CD14-positive monocyte (primary cell): ENCODE measurements around the gene RNF220. TPM values are rescaled to one million over a fixed set of nuclear protein-coding genes. Genes with fewer than 3 reads are reported as not detected.
A peak's percentile ranks its signal among the peaks of the same experiment; 100 is the strongest.

ENCODE experiments used
- DNase-seq, 3 donors: peaks; one replicate each; pipeline ENCODE4 v3.0.0-alpha.2; 2011 to 2022
- H2AFZ ChIP-seq: 2 replicates; pipeline ENCODE4 v1.6.0; 2012; ENCODE audit warnings: mild to moderate bottlenecking, low read depth, low read length, inconsistent platforms; ENCODE audit not compliant: insufficient read depth, poor library complexity, severe bottlenecking
- H3K27ac ChIP-seq, 2 donors: 1 replicate in 1 of 2; 2 replicates in 1 of 2; pipeline ENCODE4 v1.5.1; 2012 to 2013; ENCODE audit warnings: low read length in 2 of 2, control low read depth in 1 of 2, inconsistent platforms in 1 of 2, low read depth in 1 of 2, mild to moderate bottlenecking in 1 of 2
- H3K27me3 ChIP-seq, 2 donors: one replicate each; pipeline versions ENCODE4 v1.6.0 to v1.6.1; 2011 to 2013; ENCODE audit warnings: low read length in 2 of 2; ENCODE audit not compliant: control insufficient read depth in 2 of 2, insufficient read depth in 2 of 2
- H3K36me3 ChIP-seq, 2 donors: replicated peaks in 1 of 2; 1 replicate in 1 of 2; 2 replicates in 1 of 2; pipeline versions ENCODE4 v1.5.1 to v1.6.1; 2012 to 2013; ENCODE audit warnings: low read length in 2 of 2, control low read depth in 1 of 2, inconsistent platforms in 1 of 2, mild to moderate bottlenecking in 1 of 2; ENCODE audit not compliant: insufficient read depth in 2 of 2, control insufficient read depth in 1 of 2
- H3K4me1 ChIP-seq, 2 donors: 1 replicate in 1 of 2; 2 replicates in 1 of 2; pipeline versions ENCODE4 v1.5.1 to v1.6.1; 2012 to 2013; ENCODE audit warnings: low read length in 2 of 2, control low read depth in 1 of 2, inconsistent platforms in 1 of 2, mild to moderate bottlenecking in 1 of 2, moderate library complexity in 1 of 2; ENCODE audit not compliant: insufficient read depth in 2 of 2, control insufficient read depth in 1 of 2
- H3K4me2 ChIP-seq: replicated peaks from 2 replicates; pipeline ENCODE3; 2012; ENCODE audit warnings: low read length, moderate library complexity, mild to moderate bottlenecking; ENCODE audit not compliant: poor library complexity, severe bottlenecking; ENCODE audit errors: extremely low read depth
- H3K4me3 ChIP-seq, 3 experiments: fragments of 200-600 bp in 1 of 3; sonication (generic) in 1 of 3; replicated peaks in 1 of 3; 1 replicate in 2 of 3; 2 replicates in 1 of 3; pipeline ENCODE4 v1.5.1; 2011 to 2013; ENCODE audit warnings: low read length in 3 of 3, mild to moderate bottlenecking in 3 of 3, control low read depth in 2 of 3, low read depth in 2 of 3, inconsistent platforms in 1 of 3, moderate library complexity in 1 of 3
- H3K79me2 ChIP-seq: 2 replicates; pipeline ENCODE4 v1.6.0; 2012; ENCODE audit warnings: mild to moderate bottlenecking, control low read depth, inconsistent platforms, low read length, moderate library complexity; ENCODE audit not compliant: insufficient read depth
- H3K9ac ChIP-seq: 2 replicates; pipeline ENCODE4 v1.6.0; 2017; ENCODE audit warnings: low read length, mild to moderate bottlenecking; ENCODE audit not compliant: insufficient read depth, poor library complexity, severe bottlenecking
- H3K9me3 ChIP-seq, 2 donors: replicated peaks in 1 of 2; 1 replicate in 1 of 2; 2 replicates in 1 of 2; pipeline versions ENCODE4 v1.5.1 to v1.6.1; 2012 to 2013; ENCODE audit warnings: low read length in 2 of 2, control low read depth in 1 of 2; ENCODE audit not compliant: control insufficient read depth in 1 of 2, insufficient read depth in 1 of 2
- H4K20me1 ChIP-seq: 2 replicates; pipeline ENCODE4 v1.6.0; 2012; ENCODE audit warnings: mild to moderate bottlenecking, low read length, control low read depth, moderate library complexity; ENCODE audit not compliant: insufficient read depth
- H3K27ac Mint-ChIP-seq, 7 donors: one replicate each; pipeline ENCODE4 v1.8.0; 2020; ENCODE audit warnings: mild to moderate bottlenecking in 7 of 7, mixed read lengths in 7 of 7, moderate library complexity in 6 of 7, inconsistent platforms in 2 of 7
- H3K27me3 Mint-ChIP-seq, 3 donors: one replicate each; pipeline ENCODE4 v1.8.0; 2021 to 2022; ENCODE audit warnings: low read depth in 3 of 3, mild to moderate bottlenecking in 3 of 3, mixed read lengths in 3 of 3, moderate library complexity in 3 of 3, inconsistent platforms in 1 of 3
- H3K36me3 Mint-ChIP-seq, 2 donors: one replicate each; pipeline ENCODE4 v1.8.0; 2020; ENCODE audit warnings: mixed read lengths in 2 of 2, inconsistent platforms in 1 of 2, mild to moderate bottlenecking in 1 of 2
- H3K4me1 Mint-ChIP-seq: one replicate; pipeline ENCODE4 v1.8.0; 2020; ENCODE audit warnings: mild to moderate bottlenecking, mixed read lengths
- H3K4me3 Mint-ChIP-seq, 2 donors: one replicate each; pipeline ENCODE4 v1.8.0; 2020; ENCODE audit warnings: mild to moderate bottlenecking in 2 of 2, mixed read lengths in 2 of 2, moderate library complexity in 1 of 2
- H3K9me3 Mint-ChIP-seq, 7 donors: one replicate each; pipeline ENCODE4 v1.8.0; 2020 to 2022; ENCODE audit warnings: mixed read lengths in 7 of 7, mild to moderate bottlenecking in 6 of 7, moderate library complexity in 6 of 7, inconsistent platforms in 2 of 7
- CTCF ChIP-seq: fragments of 200-600 bp; IDR thresholded peaks from one replicate; pipeline ENCODE4 v1.8.0; 2022; ENCODE audit warnings: antibody characterized with exemption, mild to moderate bottlenecking
- WGBS: methylation state at CpG from one replicate; pipeline ENCODE4 v1.1.5; 2013; ENCODE audit warnings: missing lambda C conversion rate; ENCODE audit not compliant: insufficient coverage; 5-methylcytosine and 5-hydroxymethylcytosine counted together
- intact Hi-C, 2 donors: fragments of 100-400 bp; cut with micrococcal nuclease; formaldehyde crosslinking; loops; one replicate each; pipeline versions ENCODE4 v1.15.0 to v1.15.1; 2023
- polyA plus RNA-seq, 3 donors: library from polyadenylated mRNA; depleted of rRNA in 1 of 3; unstranded in 2 of 3; stranded (reverse) in 1 of 3; fragments of 300-500 nt in 2 of 3; fragments of >200 nt in 1 of 3; fragmentation: Illumina TruSeq in 2 of 3; gene quantifications; 1 replicate in 2 of 3; 2 replicates in 1 of 3; pipeline ENCODE4 v1.2.3, GENCODE V29; 2012 to 2021

Gene RNF220
- polyA plus RNA-seq, 3 donors = 39.4 to 133 (median 49.4) TPM

- under 1% methylated on average over 34 of the region's 46 CpGs for WGBS
- H3K9me3 ChIP-seq = peaks cover 0 to 9% of the 10 kb centered on the region in 2 donors
- H3K4me1 Mint-ChIP-seq = peaks cover 25% of the 10 kb centered on the region
- H3K79me2 ChIP-seq = no peaks in the 10 kb centered on the region
- H3K27ac ChIP-seq = no peak overlapping the region
- no peak for TF ChIP-seq CTCF
- H3K27ac Mint-ChIP-seq = peak overlapping the region in 3 of 7 donors; percentile 12 to 75 (median 37)
- intact Hi-C loops = no loop called here
- peaks cover 0 to 3% (median 0%) of the 10 kb centered on the region in 7 donors for H3K9me3 Mint-ChIP-seq
- peak overlapping the region; percentile 88 to 97 for H3K4me3 Mint-ChIP-seq
- H2AFZ ChIP-seq = peak overlapping the region; percentile 82
- H3K36me3 ChIP-seq = no peaks in the 10 kb centered on the region
- peaks cover 15 to 17% of the 10 kb centered on the region in 2 donors for H3K4me1 ChIP-seq
- H3K27me3 ChIP-seq = peaks cover 29 to 45% of the 10 kb centered on the region in 2 donors
- DNase-seq = no peak
- peaks cover 2 to 5% of the 10 kb centered on the region in 2 donors for H3K36me3 Mint-ChIP-seq
- H3K9ac ChIP-seq = peak overlapping the region; percentile 41
- H3K4me3 ChIP-seq = peak overlapping the region; percentile 28 to 77 (median 37)
- H3K4me2 ChIP-seq = peak overlapping the region; percentile 91
- peaks cover 28 to 34% (median 31%) of the 10 kb centered on the region in 3 donors for H3K27me3 Mint-ChIP-seq
- H4K20me1 ChIP-seq = no peaks in the 10 kb centered on the region
Observed at GRCh38 chr1:44418022-44418673, 13.1 kb downstream of the RNF220 start.

- Histone ChIP-seq H3K4me1 (peaks cover 33 to 35% of the 10 kb centered on the region in 2 donors), H3K27ac (no peak overlapping the region), H3K79me2 (no peaks in the 10 kb centered on the region), H3K9me3 (peaks cover 0 to under 1% of the 10 kb centered on the region in 2 donors), H3K9ac (no peak overlapping the region), H3K4me3 (no peak overlapping the region), H3K36me3 (no peaks in the 10 kb centered on the region), H4K20me1 (no peaks in the 10 kb centered on the region), H2AFZ (no peak overlapping the region), H3K27me3 (peaks cover 12 to 28% of the 10 kb centered on the region in 2 donors), H3K4me2 (no peak overlapping the region)
- Mint-ChIP-seq H3K4me3 (no peak overlapping the region), H3K4me1 (peaks cover 40% of the 10 kb centered on the region), H3K27me3 (peaks cover 26 to 41% (median 36%) of the 10 kb centered on the region in 3 donors), H3K27ac (no peak overlapping the region), H3K9me3 (peaks cover 0 to 3% (median 0%) of the 10 kb centered on the region in 7 donors), H3K36me3 (peaks cover 2 to 5% of the 10 kb centered on the region in 2 donors)
- intact Hi-C loops = no loop called here
- no peak for DNase-seq
- TF ChIP-seq CTCF = no peak
- 44% methylated on average over 1 of the region's 3 CpGs for WGBS
Observed at GRCh38 chr1:44419901-44420300, 14.8 kb downstream of the RNF220 start.
